ENCODE measurements around the gene PLXNB2.

Gene PLXNB2

DNA sequence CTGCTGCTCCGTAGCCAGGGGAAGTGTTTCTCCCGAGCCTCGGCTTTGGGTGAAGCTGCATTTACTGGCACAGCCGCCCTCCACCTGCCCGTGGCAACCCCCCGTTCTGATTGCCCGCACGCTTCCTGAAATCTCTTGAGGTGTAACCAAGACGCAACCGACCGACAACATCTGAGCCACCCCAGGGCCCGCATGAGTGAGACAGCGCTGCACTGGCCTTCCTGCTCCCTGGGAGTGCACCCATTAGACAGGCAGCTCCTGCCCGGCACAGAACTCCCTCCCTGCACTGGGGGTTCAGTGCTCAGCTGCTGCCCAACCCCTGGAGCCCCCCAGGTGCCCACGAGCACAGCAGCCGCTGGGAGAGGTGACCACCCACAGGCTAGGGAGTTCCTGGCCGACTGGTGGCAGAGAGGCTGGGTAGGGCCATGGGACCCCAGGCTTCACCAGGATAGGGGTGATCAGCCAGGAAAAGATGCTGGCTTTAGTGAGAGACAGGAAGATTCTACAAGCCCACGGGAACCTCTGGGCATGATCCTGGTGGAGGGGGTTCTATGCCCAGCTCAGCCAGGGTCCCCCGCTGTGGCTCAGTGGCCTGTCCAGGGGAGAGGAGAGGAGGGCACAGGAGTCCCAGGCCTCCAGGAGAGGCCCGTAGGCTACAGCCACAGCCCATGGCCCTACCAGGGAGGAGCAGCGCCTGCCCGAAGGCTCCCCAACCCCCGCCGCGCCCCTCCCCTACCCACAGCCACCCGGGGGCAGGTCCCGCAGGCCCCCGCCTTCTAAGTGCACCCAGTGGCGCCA is 14.6 kb downstream of the PLXNB2 start:
- peak; percentile 46 for DNase-seq
- CTCF ChIA-PET = interaction anchor here (0.7 to 2.1 kb wide), 2 partner anchors 16 to 17 kb away, joined by 3 to 7 read pairs; no protein-coding TSS in a partner anchor
- Mint-ChIP-seq H3K4me3 (peak overlapping the region; percentile 59), H3K9me3 (no peaks in the 10 kb centered on the region), H3K27me3 (peaks cover 59% of the 10 kb centered on the region), H3K36me3 (peaks cover 4% of the 10 kb centered on the region), H3K4me1 (peaks cover 22% of the 10 kb centered on the region), H3K27ac (peak overlapping the region; percentile 6)

DNA sequence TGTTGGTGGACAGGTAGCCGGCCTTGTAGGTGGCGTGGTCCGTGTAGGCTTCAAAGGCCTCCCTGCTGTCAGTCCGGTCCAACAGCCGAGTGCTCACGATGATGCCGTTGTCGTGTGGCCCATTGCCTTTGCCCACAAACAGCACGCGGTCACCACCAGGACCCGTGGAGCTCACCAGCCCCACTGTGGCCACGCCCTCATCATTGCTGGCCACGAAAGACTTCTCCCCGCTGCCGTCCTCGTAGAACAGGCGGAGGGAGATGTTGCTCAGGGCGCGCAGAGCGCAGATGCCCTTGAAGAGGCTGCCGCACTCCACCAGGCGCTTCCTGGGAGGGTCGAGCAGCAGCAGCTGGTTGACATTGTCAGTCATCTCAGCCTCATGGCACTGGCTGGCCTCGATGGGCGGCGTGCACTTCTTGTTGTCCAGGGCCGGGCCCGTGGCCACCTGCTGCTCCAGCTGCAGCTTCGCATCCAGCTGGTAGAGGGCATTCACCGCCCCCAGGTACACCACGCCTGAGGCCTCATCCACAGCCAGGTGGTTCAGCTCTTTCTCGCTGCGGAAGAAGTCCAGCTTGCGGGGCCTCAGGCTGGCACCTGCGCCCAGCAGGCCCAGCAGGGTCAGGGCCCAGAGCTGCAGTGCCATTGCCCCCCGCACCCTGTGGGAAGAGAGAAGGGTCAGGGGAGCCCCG is 17.4 kb downstream of the PLXNB2 start:
- Mint-ChIP-seq H3K4me3 (no peak overlapping the region), H3K36me3 (peaks cover 4% of the 10 kb centered on the region), H3K27ac (no peak overlapping the region)

DNA sequence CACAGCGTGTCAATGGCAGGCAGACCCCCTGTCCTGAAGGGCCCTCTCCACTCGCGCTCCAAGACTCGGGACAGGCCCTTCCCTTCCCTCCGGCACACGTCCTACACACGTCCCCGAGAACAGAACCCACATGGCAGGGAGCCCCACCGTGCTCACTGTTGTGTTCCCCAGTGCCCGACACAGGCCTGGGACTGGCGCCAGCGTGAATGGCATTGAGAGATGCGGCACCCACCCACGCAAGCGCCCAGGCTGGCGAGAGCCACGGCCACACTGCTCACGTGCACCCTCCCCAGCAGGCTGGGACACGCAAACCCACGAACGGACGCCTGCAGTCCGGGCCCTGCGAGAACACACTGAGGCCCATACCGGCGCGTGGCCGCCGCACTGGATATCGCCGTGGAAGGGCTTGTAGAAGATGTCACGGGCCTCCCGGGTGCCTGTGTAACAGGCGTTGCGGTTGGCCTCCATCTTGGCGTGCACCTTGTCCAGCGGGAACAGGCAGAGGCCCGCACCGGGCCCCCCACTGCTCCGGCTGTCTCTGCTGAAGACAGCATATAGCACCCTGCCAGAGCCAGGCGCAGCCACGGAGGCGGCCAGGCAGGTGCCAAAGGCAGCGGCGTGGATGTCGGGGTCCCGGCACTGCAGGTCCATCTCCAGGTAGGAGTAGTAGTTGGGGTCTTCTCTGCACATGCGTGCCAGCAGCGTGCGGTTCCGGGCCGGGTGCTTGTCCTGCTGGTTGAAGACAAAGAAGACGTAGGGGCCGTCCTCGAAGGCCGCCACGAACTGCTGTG is 18.1 kb downstream of the PLXNB2 start:
- Mint-ChIP-seq H3K36me3 (peaks cover 4% of the 10 kb centered on the region), H3K4me1 (peaks cover 21% of the 10 kb centered on the region), H3K4me3 (no peak overlapping the region), H3K27ac (no peak overlapping the region), H3K27me3 (peaks cover 39% of the 10 kb centered on the region), H3K9me3 (no peaks in the 10 kb centered on the region)
- no peak for DNase-seq
- CTCF ChIA-PET = no interaction called here

More for the DNA sequence above, 17.4 kb downstream of the PLXNB2 start:
- CTCF ChIA-PET = no interaction called here
- peaks cover 22% of the 10 kb centered on the region for H3K4me1 Mint-ChIP-seq
- no peaks in the 10 kb centered on the region for H3K9me3 Mint-ChIP-seq
- peaks cover 46% of the 10 kb centered on the region for H3K27me3 Mint-ChIP-seq
- DNase-seq = no peak

DNA sequence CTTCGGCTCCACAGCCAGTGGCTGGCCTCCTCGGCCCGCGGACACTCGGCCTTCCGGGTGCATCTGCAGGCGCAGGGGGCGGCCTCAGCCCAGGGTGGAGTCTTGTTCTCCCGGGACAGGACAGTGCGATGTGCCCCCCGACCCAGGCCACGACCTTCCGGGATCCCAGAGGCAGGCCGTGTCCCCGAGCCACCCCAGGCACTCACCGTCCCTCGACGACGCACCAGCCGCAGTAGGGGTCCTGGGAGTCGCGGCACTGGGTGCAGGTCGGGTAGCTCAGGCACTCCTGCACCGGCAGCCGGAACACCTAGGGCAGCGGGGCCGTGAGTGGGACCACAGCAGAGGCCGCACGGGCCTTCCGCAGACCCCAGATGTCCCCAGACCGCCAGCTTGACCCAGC is 19.7 kb downstream of the PLXNB2 start:
- no peak for DNase-seq
- peaks cover 11% of the 10 kb centered on the region for H3K4me1 Mint-ChIP-seq

DNA sequence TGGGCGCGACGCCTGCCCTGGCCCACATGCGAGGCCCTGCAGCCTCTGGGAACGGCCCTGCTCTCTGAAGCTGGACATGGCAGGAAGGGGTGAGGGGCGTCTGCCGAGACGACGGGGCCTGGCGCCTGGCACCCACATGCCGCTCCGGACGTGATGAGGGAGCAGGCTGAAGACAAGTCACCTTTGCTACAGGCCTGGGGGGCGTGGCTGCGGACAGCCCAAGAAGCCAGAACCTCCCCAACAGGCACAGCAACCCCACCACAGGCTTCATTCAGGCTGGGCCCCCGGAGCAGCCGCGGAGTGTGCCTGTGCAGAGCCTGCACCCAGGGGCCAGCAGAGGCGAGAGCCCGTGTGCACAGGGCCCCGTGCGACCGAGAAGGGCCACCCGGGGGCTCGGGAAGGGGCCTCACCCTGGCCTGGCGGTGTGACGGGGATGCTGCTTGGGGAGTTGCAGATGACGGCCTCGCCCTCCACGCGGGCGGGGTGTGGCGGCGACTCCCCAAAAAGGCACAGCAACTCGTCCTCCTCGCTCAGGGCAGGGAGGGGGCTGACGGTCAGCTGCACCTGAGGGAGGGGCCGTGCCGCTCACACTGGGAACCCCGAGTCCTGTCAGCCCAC is 20.6 kb downstream of the PLXNB2 start:
- H3K9me3 Mint-ChIP-seq = no peaks in the 10 kb centered on the region
- CTCF ChIA-PET = no interaction called here
- peaks cover 2% of the 10 kb centered on the region for H3K4me1 Mint-ChIP-seq
- DNase-seq = no peak
- H3K27ac Mint-ChIP-seq = no peak overlapping the region
- no peak overlapping the region for H3K4me3 Mint-ChIP-seq
- H3K27me3 Mint-ChIP-seq = peaks cover 16% of the 10 kb centered on the region
- no peaks in the 10 kb centered on the region for H3K36me3 Mint-ChIP-seq

More for the DNA sequence above, 19.7 kb downstream of the PLXNB2 start:
- Mint-ChIP-seq H3K36me3 (peaks cover 2% of the 10 kb centered on the region), H3K4me3 (no peak overlapping the region), H3K27me3 (peaks cover 25% of the 10 kb centered on the region), H3K27ac (no peak overlapping the region), H3K9me3 (no peaks in the 10 kb centered on the region)
- CTCF ChIA-PET = no interaction called here

DNA sequence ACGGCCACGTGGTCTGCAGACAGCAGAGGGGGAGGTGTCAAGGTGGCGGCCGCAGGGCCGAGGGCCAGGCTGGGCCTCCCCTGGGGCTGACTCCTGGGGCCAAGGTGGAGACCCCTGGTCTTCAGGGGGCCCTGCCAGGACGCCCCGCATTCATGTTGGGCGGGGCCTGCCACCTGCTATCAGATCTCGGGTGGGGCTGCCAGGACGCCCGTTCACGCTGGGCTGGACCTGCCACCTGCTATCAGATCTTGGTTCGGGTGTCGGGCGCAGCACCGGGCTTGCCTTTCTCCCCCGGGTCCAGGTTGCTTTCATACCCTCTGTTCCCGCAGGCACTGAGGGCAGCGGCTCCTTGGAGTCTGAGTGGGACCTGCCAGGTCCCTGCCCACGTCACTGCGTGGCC is 21.2 kb downstream of the PLXNB2 start:
- H3K4me3 Mint-ChIP-seq = no peak overlapping the region
- H3K27me3 Mint-ChIP-seq = peaks cover 11% of the 10 kb centered on the region
- no peak for DNase-seq
- CTCF ChIA-PET = no interaction called here
- no peaks in the 10 kb centered on the region for H3K9me3 Mint-ChIP-seq
- no peak overlapping the region for H3K27ac Mint-ChIP-seq
- H3K36me3 Mint-ChIP-seq = no peaks in the 10 kb centered on the region
- no peaks in the 10 kb centered on the region for H3K4me1 Mint-ChIP-seq

DNA sequence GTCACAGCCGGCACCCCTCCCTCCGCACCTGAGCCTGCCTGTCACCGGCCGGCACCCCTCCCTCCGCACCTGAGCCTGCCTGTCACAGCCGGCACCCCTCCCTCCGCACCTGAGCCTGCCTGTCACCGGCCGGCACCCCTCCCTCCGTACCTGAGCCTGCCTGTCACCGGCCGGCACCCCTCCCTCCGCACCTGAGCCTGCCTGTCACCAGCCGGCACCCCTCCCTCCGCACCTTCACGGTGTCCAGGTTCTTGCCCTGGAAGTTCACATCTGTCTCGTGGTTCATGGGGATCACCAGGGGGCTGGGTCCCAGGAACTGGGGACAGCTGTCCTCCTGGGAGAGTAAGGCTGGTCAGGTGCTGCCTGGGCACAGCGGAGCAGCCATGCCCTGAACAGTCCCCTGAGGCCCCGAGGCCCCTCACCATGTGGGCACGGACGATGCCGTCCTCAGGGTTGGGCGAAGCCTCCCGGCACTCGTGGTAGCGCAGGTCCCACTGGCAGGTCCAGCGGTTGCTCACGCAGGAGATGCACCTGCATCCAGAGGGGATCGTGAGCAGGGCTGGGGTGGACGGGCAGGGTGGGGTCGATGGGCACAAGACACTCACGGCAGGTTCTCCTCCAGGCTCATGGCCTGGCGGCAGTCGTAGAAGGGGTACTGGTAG is 21.7 kb downstream of the PLXNB2 start:
- DNase-seq = no peak
- no peaks in the 10 kb centered on the region for H3K9me3 Mint-ChIP-seq
- H3K4me3 Mint-ChIP-seq = no peak overlapping the region
- CTCF ChIA-PET = no interaction called here
- no peak overlapping the region for H3K27ac Mint-ChIP-seq
- H3K27me3 Mint-ChIP-seq = peaks cover 6% of the 10 kb centered on the region
- no peaks in the 10 kb centered on the region for H3K4me1 Mint-ChIP-seq
- H3K36me3 Mint-ChIP-seq = no peaks in the 10 kb centered on the region

DNA sequence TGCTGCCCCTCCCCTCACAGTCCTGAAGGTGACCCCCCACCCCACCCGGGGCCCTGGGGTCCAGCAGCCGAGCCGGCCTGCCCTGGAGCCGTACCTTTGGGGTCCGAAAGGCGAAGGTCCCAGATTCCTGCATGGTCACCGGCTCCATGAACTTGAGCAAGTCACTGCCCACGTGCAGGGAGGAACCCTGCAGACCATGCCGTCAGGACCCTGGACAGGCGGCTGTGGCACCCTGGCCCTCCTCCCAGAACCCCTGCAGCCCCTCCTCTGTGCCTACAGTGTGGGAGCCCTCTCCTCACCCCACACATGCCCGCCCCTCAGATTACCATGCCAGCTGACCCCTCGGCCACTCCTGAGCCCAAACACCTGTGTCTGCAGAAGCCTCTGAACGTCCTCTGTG is 23.0 kb downstream of the PLXNB2 start:
- H3K4me3 Mint-ChIP-seq = no peak overlapping the region
- no peaks in the 10 kb centered on the region for H3K27me3 Mint-ChIP-seq
- no peaks in the 10 kb centered on the region for H3K4me1 Mint-ChIP-seq
- H3K36me3 Mint-ChIP-seq = no peaks in the 10 kb centered on the region
- DNase-seq = no peak
- CTCF ChIA-PET = no interaction called here
- no peaks in the 10 kb centered on the region for H3K9me3 Mint-ChIP-seq
- no peak overlapping the region for H3K27ac Mint-ChIP-seq

DNA sequence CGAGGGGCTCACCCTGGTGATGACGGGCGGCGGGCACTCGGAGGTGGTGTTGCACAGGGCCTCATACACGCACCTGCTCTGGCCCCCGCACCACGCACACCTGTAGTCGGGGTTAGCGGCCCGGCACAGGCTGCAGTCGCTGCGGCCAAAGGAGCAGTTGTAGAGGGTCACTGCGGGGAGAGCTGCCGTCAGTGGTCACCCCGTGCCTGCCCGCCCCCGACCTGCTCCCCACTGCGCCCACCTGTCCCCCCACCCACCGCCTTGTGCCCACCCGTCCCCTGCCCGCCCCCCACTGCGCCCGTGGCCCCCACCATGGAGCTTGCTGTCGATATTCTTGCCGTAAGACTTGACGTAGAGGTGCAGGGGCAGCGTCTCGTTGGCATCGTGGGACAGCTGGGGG is 23.6 kb downstream of the PLXNB2 start:
- no peaks in the 10 kb centered on the region for H3K9me3 Mint-ChIP-seq
- no peak for DNase-seq
- H3K27me3 Mint-ChIP-seq = no peaks in the 10 kb centered on the region
- no peak overlapping the region for H3K4me3 Mint-ChIP-seq
- no peak overlapping the region for H3K27ac Mint-ChIP-seq
- CTCF ChIA-PET = no interaction called here
- no peaks in the 10 kb centered on the region for H3K36me3 Mint-ChIP-seq
- no peaks in the 10 kb centered on the region for H3K4me1 Mint-ChIP-seq

DNA sequence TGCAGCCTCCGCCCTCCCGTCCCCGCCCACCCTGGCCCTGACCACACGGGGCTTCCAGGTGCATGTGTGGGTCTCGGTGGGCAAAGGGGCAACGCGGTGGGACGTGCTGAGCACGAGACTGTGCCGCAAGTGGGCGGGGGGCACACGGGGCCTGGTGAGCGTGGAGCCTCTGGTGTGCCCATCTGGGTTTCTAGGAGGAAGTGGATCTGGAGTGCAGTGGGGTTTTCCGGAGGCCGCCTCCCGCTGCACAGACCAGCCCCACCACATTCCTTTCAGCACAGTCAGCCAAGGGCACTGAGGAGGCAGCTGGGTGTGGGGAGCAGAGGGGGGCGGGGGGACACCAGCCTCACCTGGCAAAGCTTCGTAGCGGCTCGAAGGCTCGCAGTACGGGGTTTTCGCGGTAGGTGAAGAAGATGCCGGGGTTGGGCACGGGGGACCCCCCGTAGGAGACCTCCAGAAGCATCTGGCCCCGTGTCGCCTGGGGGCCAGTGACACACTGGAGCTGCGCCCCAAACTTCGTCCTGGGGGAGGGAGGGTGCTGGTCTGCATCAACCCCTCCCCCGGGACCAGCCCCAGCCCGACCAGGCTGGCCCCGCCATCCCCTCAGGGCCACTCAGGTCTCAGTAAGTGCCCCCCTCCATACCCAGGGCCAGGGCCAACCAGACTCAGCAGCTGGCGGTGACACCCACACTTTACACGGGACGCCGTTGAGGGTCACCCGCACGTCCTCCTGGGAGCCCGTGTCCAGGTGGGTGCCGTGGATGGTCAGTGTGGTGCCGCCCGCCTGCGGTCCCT is 24.9 kb downstream of the PLXNB2 start:
- no peaks in the 10 kb centered on the region for H3K36me3 Mint-ChIP-seq
- H3K9me3 Mint-ChIP-seq = no peaks in the 10 kb centered on the region
- no peak overlapping the region for H3K27ac Mint-ChIP-seq
- H3K4me1 Mint-ChIP-seq = no peaks in the 10 kb centered on the region
- no peak overlapping the region for H3K4me3 Mint-ChIP-seq
- no peak for DNase-seq
- CTCF ChIA-PET = no interaction called here
- no peaks in the 10 kb centered on the region for H3K27me3 Mint-ChIP-seq

DNA sequence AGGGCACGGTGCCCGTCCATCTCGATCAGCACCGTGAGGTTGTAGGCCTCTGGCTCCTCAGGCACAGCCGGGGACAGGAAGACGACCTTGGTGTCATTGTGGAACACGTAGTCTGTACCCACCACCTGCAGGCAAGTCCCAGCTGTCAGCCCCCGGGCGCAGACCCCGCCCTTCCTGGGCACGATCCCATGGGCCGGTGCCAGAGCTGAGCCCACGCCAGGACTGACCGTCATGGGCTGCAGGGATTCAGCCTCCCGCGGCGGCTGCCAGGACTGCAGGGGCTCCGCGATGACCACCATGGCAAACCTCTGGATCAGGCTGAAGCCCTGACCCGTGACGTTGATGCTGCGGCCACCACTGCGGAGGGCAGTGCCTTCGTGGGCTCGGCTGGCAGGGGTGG is 25.5 kb downstream of the PLXNB2 start:
- Mint-ChIP-seq H3K36me3 (no peaks in the 10 kb centered on the region), H3K9me3 (no peaks in the 10 kb centered on the region), H3K27me3 (no peaks in the 10 kb centered on the region), H3K4me3 (no peak overlapping the region), H3K27ac (no peak overlapping the region), H3K4me1 (no peaks in the 10 kb centered on the region)
- no peak for DNase-seq
- CTCF ChIA-PET = no interaction called here

DNA sequence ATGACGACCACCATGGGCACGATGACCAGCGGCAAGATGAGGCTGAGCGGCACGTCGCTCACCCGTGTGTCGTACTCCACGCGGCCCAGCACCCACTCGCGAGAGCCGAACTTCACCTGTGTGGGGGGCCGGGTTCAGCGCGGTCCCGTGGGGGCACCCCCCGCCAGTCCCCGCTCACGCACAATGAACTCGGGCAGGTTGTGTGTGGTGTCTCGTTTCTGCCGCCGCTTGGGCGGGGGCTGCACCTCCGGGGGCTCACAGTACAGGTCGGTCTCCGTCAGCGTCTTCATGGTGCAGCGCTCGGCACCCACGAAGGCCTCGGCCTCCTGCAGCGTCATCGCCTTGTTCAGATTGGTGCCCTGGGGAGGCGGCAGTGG is 26.1 kb downstream of the PLXNB2 start:
- H3K4me3 Mint-ChIP-seq = no peak overlapping the region
- CTCF ChIA-PET = no interaction called here
- H3K9me3 Mint-ChIP-seq = no peaks in the 10 kb centered on the region
- H3K4me1 Mint-ChIP-seq = no peaks in the 10 kb centered on the region
- no peak overlapping the region for H3K27ac Mint-ChIP-seq
- H3K36me3 Mint-ChIP-seq = no peaks in the 10 kb centered on the region
- no peak for DNase-seq
- H3K27me3 Mint-ChIP-seq = no peaks in the 10 kb centered on the region

DNA sequence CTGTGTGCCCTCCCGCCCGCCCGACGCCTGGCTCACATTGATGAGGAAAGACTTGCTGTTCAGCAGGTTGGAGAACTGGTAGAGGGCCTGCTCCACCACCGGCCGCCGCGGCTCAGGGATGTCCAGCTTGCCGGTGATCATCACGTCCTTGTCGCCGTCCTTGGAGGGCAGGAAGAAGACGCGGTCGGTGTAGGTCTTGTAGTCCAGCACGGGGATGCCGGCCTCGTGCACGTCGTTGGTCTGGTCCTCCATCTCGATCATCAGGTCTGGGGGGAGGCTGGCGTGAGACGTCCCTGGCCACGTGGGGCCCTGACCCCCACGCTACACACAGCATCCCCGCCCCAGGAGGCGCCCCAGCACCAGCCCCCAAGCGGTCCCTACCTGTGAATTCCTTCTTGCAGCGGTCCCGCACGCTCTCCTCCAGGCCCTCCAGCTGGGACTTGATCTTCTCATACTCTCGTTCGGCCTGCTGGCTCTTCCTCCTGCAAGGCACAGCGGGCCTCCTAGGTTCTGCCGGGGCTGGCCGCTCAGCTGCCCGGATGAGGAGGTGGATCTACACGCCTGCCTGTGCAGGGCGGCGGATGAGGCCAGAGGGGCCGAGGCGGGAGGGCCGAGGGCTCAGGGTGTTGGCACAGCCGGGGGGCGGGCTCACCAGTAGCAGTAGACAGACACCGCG is 26.6 kb downstream of the PLXNB2 start:
- H3K27me3 Mint-ChIP-seq = no peaks in the 10 kb centered on the region
- CTCF ChIA-PET = no interaction called here

More for the DNA sequence above, 26.6 kb downstream of the PLXNB2 start:
- H3K27ac Mint-ChIP-seq = no peak overlapping the region
- no peaks in the 10 kb centered on the region for H3K4me1 Mint-ChIP-seq
- no peaks in the 10 kb centered on the region for H3K36me3 Mint-ChIP-seq
- H3K4me3 Mint-ChIP-seq = no peak overlapping the region
- no peaks in the 10 kb centered on the region for H3K9me3 Mint-ChIP-seq
- no peak for DNase-seq

Measured in activated naive CD4-positive, alpha-beta T cell treated with anti-CD3 and anti-CD28 coated beads, Interleukin-2, amount 10 ng/mL, durations not matched to agents 7 days and 5 days (primary cell).